HepG2 (cell line): ENCODE results near the gene PLS1. TPM values are rescaled to one million over a fixed set of nuclear protein-coding genes. Genes with fewer than 3 reads are reported as not detected.

ENCODE experiments used
- IKZF4 ChIP-seq: sonication (generic); formaldehyde crosslinking; IDR thresholded peaks from 2 replicates; pipeline ENCODE4 v1.5.1; 2020; ENCODE audit warnings: borderline replicate concordance, mild to moderate bottlenecking, low read depth, missing genetic modification reagents; ENCODE audit errors: not compliant biosample characterization
- KLF15 ChIP-seq: sonication (generic); formaldehyde crosslinking; IDR thresholded peaks from 2 replicates; pipeline ENCODE4 v1.8.1; 2023; ENCODE audit warnings: borderline replicate concordance, mild to moderate bottlenecking, inconsistent platforms, missing genetic modification reagents, mixed read lengths
- MZF1 ChIP-seq: sonication (generic); formaldehyde crosslinking; IDR thresholded peaks from 2 replicates; pipeline ENCODE4 v1.8.1; 2023; ENCODE audit warnings: mild to moderate bottlenecking, missing genetic modification reagents, borderline replicate concordance
- RCOR2 ChIP-seq: IDR thresholded peaks from 2 replicates; pipeline ENCODE4 v1.6.1; 2016; ENCODE audit warnings: missing biosample characterization, missing genetic modification reagents
- TGIF2 ChIP-seq: IDR thresholded peaks from 2 replicates; pipeline ENCODE4 v1.6.1; 2016; ENCODE audit warnings: control low read depth, missing compliant biosample characterization
- ZBTB1 ChIP-seq: sonication (generic); formaldehyde crosslinking; IDR thresholded peaks from 2 replicates; pipeline ENCODE4 v1.4.0; 2020; ENCODE audit warnings: missing genetic modification reagents, borderline replicate concordance
- ZFY ChIP-seq: sonication (generic); formaldehyde crosslinking; IDR thresholded peaks from 2 replicates; pipeline ENCODE4 v1.4.0; 2020; ENCODE audit warnings: missing genetic modification reagents
- ZNF136 ChIP-seq: sonication (generic); formaldehyde crosslinking; IDR thresholded peaks from 2 replicates; pipeline ENCODE4 v1.8.1; 2022; ENCODE audit warnings: low read depth, mild to moderate bottlenecking, moderate library complexity, missing genetic modification reagents
- ZNF205 ChIP-seq: IDR thresholded peaks from 2 replicates; pipeline ENCODE4 v1.6.1; 2018; ENCODE audit warnings: missing biosample characterization, missing genetic modification reagents
- ZNF24 ChIP-seq: fragments of 450-650 bp; IDR thresholded peaks from 2 replicates; pipeline ENCODE4 v1.6.1; 2017; ENCODE audit warnings: antibody characterized with exemption, mild to moderate bottlenecking
- ZNF318 ChIP-seq: sonication (generic); formaldehyde crosslinking; IDR thresholded peaks from 2 replicates; pipeline ENCODE4 v1.4.0; 2020; ENCODE audit warnings: mild to moderate bottlenecking, missing genetic modification reagents
- polyA plus RNA-seq, 8 experiments: library from polyadenylated mRNA; depleted of rRNA in 3 of 8; stranded (reverse) in 7 of 8; unstranded in 1 of 8; fragments of >200 nt; fragmentation: Illumina TruSeq in 4 of 8; extraction: Trizol in 4 of 8; gene quantifications; 2 replicates each; pipeline versions ENCODE4 v1.2.1 to v1.2.3, GENCODE V29; 2011 to 2016; ENCODE audit warnings: low read depth in 4 of 8, missing spikeins in 1 of 8, mixed read lengths in 1 of 8; ENCODE audit not compliant: insufficient read depth in 1 of 8
- total RNA-seq, 5 experiments: library from RNA; depleted of rRNA; stranded (reverse); fragments of >200 nt; fragmentation: Illumina TruSeq; extraction: Trizol; gene quantifications; 2 replicates each; pipeline ENCODE4 v1.2.3, GENCODE V29; 2016; ENCODE audit warnings: low read depth in 1 of 5

PLS1 gene
- total and polyA plus RNA-seq, 2 of the 13 experiments (the other 11 are each of a cell fraction or from before 2014, with no cell fraction given) = 11.2 to 21.1 TPM

DNA sequence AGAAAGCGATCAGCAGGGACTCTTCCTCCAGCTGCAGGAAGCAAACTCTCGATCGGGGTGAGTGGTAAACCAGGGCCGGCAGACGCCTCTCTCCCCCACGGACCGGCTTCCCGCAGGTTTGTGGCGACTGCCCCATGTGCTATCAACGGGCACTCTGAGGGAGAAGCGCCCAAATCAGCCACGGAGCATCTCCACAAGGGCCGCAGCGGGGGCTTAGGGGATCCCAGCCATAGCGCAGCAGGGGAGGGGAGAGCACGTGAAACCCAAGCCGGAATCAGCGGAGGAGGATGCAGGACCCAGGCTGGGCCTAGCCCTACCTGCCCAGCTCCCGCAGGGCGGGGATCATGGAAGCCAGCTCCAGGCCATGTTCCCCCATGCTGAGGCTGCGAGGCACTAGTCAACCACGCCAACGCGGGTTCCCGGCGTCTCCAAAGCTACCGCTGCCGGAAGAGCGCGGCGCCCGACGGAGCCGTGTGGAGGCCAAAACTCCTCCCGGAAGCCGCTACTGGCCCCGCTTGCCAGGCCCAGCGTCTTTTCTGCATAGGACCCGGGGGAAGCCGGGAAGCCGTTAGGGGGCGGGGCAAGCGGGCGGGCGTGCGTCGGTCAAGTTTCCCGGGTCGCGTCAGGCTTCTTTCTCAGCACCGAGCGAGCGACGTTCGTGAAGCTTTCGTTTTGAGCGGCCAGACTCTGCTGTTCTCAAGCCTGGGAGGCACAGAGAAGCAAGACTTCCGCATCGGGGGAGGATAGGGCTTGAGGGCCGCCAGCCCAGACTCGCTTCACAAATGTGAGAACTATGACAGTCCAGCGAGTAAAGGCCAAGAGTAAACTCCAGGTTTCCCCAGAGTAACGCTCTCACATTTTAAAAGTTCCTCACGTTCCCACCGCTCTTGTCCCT is 17.6 kb upstream of the PLS1 start, which contains the start of gene ATR (continued):
- peak; percentile 85; the same call in 1 of the 2 replicates for TF ChIP-seq ZNF318 (CRISPR knock-in tag)
- TF ChIP-seq RCOR2 (CRISPR knock-in tag) = peak; percentile 62; the same call in 1 of the 2 replicates
- no peak; the same call in 1 of the 2 replicates for TF ChIP-seq KLF15
- TF ChIP-seq TGIF2 (CRISPR knock-in tag) = peak; percentile 98
- TF ChIP-seq ZNF136 (CRISPR knock-in tag) = peak; percentile 95
- TF ChIP-seq MZF1 (CRISPR knock-in tag) = no peak
- peak; percentile 6; the same call in 1 of the 2 replicates for TF ChIP-seq ZNF24
- peak; percentile 94 for TF ChIP-seq ZFY (CRISPR knock-in tag)
- peak; percentile 80; the same call in 1 of the 2 replicates for TF ChIP-seq ZNF205
- no peak for TF ChIP-seq ZBTB1
- no peak for TF ChIP-seq IKZF4 (CRISPR knock-in tag)
